ENCODE results near the gene SV2C.

Gene SV2C

DNA sequence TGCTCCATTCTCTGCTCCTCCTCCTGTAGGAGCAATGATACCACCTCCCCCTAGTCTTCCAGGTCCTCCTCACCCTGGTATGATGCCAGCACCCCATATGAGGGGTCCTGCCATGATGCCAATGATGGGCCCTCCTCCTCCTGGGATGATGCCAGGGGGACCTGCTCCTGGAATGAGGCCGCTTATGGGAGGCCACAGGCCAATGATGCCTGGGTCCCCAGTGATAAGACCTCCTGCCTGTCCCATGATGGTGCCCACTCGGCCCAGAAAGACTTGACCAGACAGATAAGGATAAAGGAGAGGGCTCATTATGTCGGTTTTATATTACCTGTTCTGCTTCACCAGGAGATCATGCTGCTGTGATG lies 293.7 kb downstream of the SV2C start:
- H3K4me3 Mint-ChIP-seq = no peak overlapping the region
- no peaks in the 10 kb centered on the region for H3K27me3 Mint-ChIP-seq (ENCODE audit: low read depth)
- H3K36me3 Mint-ChIP-seq (ENCODE audit: low read depth) = no peaks in the 10 kb centered on the region
- TF ChIP-seq, protein P1, sequence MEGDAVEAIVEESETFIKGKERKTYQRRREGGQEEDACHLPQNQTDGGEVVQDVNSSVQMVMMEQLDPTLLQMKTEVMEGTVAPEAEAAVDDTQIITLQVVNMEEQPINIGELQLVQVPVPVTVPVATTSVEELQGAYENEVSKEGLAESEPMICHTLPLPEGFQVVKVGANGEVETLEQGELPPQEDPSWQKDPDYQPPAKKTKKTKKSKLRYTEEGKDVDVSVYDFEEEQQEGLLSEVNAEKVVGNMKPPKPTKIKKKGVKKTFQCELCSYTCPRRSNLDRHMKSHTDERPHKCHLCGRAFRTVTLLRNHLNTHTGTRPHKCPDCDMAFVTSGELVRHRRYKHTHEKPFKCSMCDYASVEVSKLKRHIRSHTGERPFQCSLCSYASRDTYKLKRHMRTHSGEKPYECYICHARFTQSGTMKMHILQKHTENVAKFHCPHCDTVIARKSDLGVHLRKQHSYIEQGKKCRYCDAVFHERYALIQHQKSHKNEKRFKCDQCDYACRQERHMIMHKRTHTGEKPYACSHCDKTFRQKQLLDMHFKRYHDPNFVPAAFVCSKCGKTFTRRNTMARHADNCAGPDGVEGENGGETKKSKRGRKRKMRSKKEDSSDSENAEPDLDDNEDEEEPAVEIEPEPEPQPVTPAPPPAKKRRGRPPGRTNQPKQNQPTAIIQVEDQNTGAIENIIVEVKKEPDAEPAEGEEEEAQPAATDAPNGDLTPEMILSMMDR (IDR thresholded peaks at IDR 0.05; ENCODE audit: unreplicated experiment in 3 of 3) = no peak
- H3K4me1 Mint-ChIP-seq = peaks cover 16% of the 10 kb centered on the region
- H3K9me3 Mint-ChIP-seq = no peaks in the 10 kb centered on the region
- no peak overlapping the region for H3K27ac Mint-ChIP-seq

DNA sequence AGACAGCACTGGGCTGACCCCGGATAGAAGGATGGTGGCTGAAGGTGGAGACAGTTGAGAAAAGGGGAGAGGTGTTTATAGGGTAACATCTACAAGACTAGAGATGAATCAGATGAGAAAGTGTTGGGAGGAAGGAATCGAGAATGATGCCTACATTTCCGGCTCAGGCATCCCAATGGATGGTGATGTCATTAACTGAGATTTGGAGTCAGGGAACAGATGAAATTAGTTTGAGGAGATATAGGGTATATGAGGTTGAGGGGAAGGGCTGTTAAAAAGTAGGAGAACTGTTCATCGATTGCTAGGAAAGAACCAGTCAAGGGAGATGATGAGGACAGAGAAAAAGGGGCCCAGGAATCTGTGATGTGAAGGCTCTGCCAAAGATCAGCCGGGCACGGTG lies 295.2 kb downstream of the SV2C start:
- Mint-ChIP-seq H3K27ac (no peak overlapping the region), H3K27me3 (ENCODE audit: low read depth) (no peaks in the 10 kb centered on the region), H3K4me3 (no peak overlapping the region), H3K36me3 (ENCODE audit: low read depth) (no peaks in the 10 kb centered on the region), H3K4me1 (peaks cover 5% of the 10 kb centered on the region), H3K9me3 (no peaks in the 10 kb centered on the region)
- TF ChIP-seq, protein P1 (IDR thresholded peaks at IDR 0.05; ENCODE audit: unreplicated experiment in 3 of 3) = no peak

DNA sequence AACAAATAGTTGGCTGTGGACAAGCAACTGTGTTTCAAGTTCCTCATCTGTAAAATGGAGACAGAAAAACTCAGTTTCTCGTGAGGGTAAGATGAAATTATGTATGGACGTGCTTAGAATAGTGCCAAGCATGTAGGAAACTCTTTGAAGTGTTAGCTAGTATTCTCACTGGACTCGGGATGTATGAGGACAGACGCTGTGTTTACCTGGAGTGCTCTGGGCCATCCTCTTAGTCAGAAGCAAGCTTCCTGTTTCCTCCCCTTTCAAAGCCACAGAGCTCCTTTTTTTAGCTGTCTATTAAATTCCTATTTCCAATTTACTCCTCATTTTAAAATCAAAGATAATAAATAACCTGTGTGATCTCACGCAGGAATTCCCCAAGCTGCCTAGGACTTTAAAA lies 296.1 kb downstream of the SV2C start:
- Mint-ChIP-seq H3K4me1 (peaks cover 10% of the 10 kb centered on the region), H3K36me3 (ENCODE audit: low read depth) (no peaks in the 10 kb centered on the region), H3K27me3 (ENCODE audit: low read depth) (no peaks in the 10 kb centered on the region), H3K9me3 (no peaks in the 10 kb centered on the region), H3K27ac (no peak overlapping the region), H3K4me3 (no peak overlapping the region)
- TF ChIP-seq, protein P1 (IDR thresholded peaks at IDR 0.05; ENCODE audit: unreplicated experiment in 3 of 3) = no peak

DNA sequence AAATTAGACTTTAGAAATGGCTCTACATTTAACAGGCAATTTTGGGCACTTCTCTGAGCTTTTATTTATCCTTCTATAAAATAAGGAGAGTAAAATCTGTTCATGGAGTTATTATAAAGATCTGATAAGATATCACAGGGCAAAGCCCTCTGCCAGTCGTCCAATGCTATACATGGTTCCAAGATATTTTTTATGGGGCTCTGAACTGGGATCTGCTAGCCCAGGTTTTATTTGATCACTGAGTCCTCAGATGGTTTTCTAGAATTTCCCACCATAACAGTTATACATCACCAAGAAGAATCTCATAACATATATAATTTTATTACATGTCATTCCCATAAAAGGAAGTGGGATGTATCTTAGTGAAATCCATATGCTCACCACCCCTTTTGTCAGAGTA lies 296.7 kb downstream of the SV2C start:
- H3K36me3 Mint-ChIP-seq (ENCODE audit: low read depth) = no peaks in the 10 kb centered on the region
- TF ChIP-seq, protein P1 (IDR thresholded peaks at IDR 0.05; ENCODE audit: unreplicated experiment in 3 of 3) = no peak
- no peak overlapping the region for H3K27ac Mint-ChIP-seq
- H3K4me1 Mint-ChIP-seq = peaks cover 11% of the 10 kb centered on the region
- H3K27me3 Mint-ChIP-seq (ENCODE audit: low read depth) = no peaks in the 10 kb centered on the region
- no peaks in the 10 kb centered on the region for H3K9me3 Mint-ChIP-seq
- H3K4me3 Mint-ChIP-seq = no peak overlapping the region

DNA sequence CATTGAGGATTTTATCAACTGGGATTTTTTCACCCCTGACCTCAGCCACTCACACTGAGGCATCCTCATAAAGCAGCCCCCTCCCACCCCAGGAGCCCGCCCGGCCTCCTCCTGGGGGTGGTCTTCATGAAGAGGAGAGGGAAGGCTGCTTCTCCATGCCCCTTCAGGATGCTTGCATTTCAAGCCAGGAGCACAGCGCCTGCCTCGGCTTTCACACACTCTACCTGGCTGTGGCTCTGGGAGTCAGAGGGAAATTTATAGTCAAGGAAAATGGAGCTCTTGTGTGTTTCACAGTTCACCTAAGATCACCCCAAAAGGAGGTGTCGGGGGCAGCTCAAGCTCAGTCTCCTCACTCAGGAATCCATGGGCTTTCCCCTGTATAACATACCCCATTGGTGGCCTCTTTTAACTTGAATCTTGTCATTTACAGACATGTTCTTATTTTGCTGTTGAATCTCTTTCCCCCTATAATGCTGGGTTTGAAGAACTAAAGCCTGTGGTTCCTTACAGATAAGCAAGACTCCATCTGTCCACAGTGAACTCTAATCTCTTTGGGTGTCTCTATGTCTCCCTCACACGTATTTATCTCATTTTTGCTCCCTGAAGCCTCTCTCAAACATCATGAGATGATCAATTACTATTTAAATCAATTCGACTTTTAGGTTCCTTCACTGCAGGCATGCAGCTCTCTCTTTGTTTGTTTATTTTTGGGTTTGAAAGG lies 297.3 kb downstream of the SV2C start:
- Mint-ChIP-seq H3K4me1 (peaks cover 16% of the 10 kb centered on the region), H3K27ac (no peak overlapping the region), H3K27me3 (ENCODE audit: low read depth) (no peaks in the 10 kb centered on the region), H3K4me3 (no peak overlapping the region), H3K9me3 (no peaks in the 10 kb centered on the region), H3K36me3 (ENCODE audit: low read depth) (no peaks in the 10 kb centered on the region)
- TF ChIP-seq, protein P1 (IDR thresholded peaks at IDR 0.05; ENCODE audit: unreplicated experiment in 3 of 3) = no peak

DNA sequence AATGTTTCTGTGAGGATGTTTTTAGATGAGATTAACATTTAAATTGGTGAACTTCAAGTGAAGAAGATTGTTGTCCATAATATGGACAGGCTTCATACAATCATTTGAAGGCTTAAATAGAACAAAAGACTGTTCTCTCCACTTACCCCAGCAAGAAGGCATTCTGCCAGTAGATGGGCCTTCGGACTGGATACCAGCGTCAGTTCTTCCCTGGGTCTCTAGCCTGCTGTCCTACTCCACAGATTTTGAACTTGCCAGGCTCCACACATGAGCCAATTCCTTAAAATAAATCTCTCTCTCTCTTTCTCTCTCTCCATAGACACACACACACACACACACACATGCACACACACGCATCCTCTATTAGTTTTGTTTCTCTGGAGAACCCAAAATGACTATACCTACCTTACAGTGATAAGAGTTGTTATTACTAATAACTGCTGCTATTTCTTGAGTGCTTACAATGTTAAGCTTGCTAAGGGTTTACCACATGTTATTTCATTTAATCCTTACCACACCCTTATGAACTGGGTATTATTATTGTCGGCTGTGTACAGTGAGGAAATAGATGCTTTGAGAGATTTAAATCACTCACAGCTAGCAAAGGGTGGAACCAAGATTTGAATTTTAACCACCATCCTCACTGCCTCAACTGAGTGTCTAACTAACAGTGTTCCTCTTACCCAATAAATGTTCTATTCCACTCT lies 300.1 kb downstream of the SV2C start:
- Mint-ChIP-seq H3K36me3 (ENCODE audit: low read depth) (no peaks in the 10 kb centered on the region), H3K27me3 (ENCODE audit: low read depth) (no peaks in the 10 kb centered on the region), H3K9me3 (no peaks in the 10 kb centered on the region), H3K4me1 (peaks cover 28% of the 10 kb centered on the region), H3K4me3 (no peak overlapping the region), H3K27ac (peak overlapping the region in 1 of 3 experiments; percentile 1)
- TF ChIP-seq, protein P1 (IDR thresholded peaks at IDR 0.05; ENCODE audit: unreplicated experiment in 3 of 3) = no peak

Data from nephron (organoid).